Neural crest cell (in vitro differentiated cells): ENCODE measurements around the gene STRN3. TPM values are rescaled to one million over a fixed set of nuclear protein-coding genes. Genes with fewer than 3 reads are reported as not detected.
A peak's percentile ranks its signal among the peaks of the same experiment; 100 is the strongest.
"Not testable (repeated sequence)": the region's sequence is repeated elsewhere in the genome, so short reads cannot be mapped to it uniquely, and the experiment has no call there.

Source experiments
- DNase-seq: peaks from one replicate; pipeline ENCODE4 v3.0.0; 2021; ENCODE audit warnings: low read depth, mixed read lengths, low spot score
- H3K27ac Mint-ChIP-seq: one replicate; pipeline ENCODE4 v1.8.0; 2021; ENCODE audit warnings: mild to moderate bottlenecking, mixed read lengths; ENCODE audit not compliant: unreplicated experiment
- H3K27me3 Mint-ChIP-seq: 2 replicates; pipeline ENCODE4 v1.8.0; 2021; ENCODE audit warnings: low read depth, mild to moderate bottlenecking, mixed read lengths
- H3K36me3 Mint-ChIP-seq: 2 replicates; pipeline ENCODE4 v1.8.0; 2021; ENCODE audit warnings: low read depth, mild to moderate bottlenecking, mixed read lengths
- H3K4me1 Mint-ChIP-seq: 2 replicates; pipeline ENCODE4 v1.8.0; 2021; ENCODE audit warnings: mixed read lengths
- H3K4me3 Mint-ChIP-seq: one replicate; pipeline ENCODE4 v1.8.0; 2021; ENCODE audit warnings: mild to moderate bottlenecking, mixed read lengths
- H3K9me3 Mint-ChIP-seq: 2 replicates; pipeline ENCODE4 v1.8.0; 2021; ENCODE audit warnings: mixed read lengths
- CTCF ChIP-seq: fragments of 200-600 bp; sonication (generic); conservative IDR thresholded peaks from 2 replicates; pipeline ENCODE4 v1.5.0; 2021; ENCODE audit warnings: antibody characterized with exemption, mild to moderate bottlenecking
- total RNA-seq: library from RNA; stranded (reverse); gene quantifications from 2 replicates; pipeline ENCODE4 v1.2.1, GENCODE V29; 2021

The STRN3 gene
- total RNA-seq, 1 donor from 2014 or later = 37.8 TPM

GRCh38 chr14:30980106-30980704 lies 46.0 kb downstream of the STRN3 start:
- H3K4me3 Mint-ChIP-seq = not testable (repeated sequence)
- TF ChIP-seq CTCF = peak; percentile 68

GRCh38 chr14:30977752-30978151 lies 48.4 kb downstream of the STRN3 start:
- H3K9me3 Mint-ChIP-seq = no peaks in the 10 kb centered on the region
- peaks cover 3% of the 10 kb centered on the region for H3K36me3 Mint-ChIP-seq
- H3K4me3 Mint-ChIP-seq = no peak overlapping the region
- peaks cover 33% of the 10 kb centered on the region for H3K4me1 Mint-ChIP-seq
- DNase-seq = no peak
- TF ChIP-seq CTCF = no peak
- H3K27me3 Mint-ChIP-seq = no peaks in the 10 kb centered on the region
- no peak overlapping the region for H3K27ac Mint-ChIP-seq

More at GRCh38 chr14:30980106-30980704, 46.0 kb downstream of the STRN3 start:
- H3K27ac Mint-ChIP-seq, DNase-seq, H3K9me3 Mint-ChIP-seq, H3K36me3 Mint-ChIP-seq, H3K27me3 Mint-ChIP-seq: not testable (repeated sequence)
- H3K4me1 Mint-ChIP-seq = peaks cover 16% of the 10 kb centered on the region

GRCh38 chr14:30974628-30975027 lies 51.6 kb downstream of the STRN3 start:
- no peaks in the 10 kb centered on the region for H3K27me3 Mint-ChIP-seq
- peaks cover 60% of the 10 kb centered on the region for H3K4me1 Mint-ChIP-seq
- no peak for DNase-seq
- no peak for TF ChIP-seq CTCF
- peaks cover 7% of the 10 kb centered on the region for H3K36me3 Mint-ChIP-seq
- no peaks in the 10 kb centered on the region for H3K9me3 Mint-ChIP-seq
- H3K27ac Mint-ChIP-seq = no peak overlapping the region
- no peak overlapping the region for H3K4me3 Mint-ChIP-seq

- H3K4me1 Mint-ChIP-seq = peaks cover 55% of the 10 kb centered on the region
- H3K27ac Mint-ChIP-seq = no peak overlapping the region
- peaks cover 7% of the 10 kb centered on the region for H3K36me3 Mint-ChIP-seq
- H3K27me3 Mint-ChIP-seq = no peaks in the 10 kb centered on the region
- H3K9me3 Mint-ChIP-seq = no peaks in the 10 kb centered on the region
- no peak for DNase-seq
- no peak overlapping the region for H3K4me3 Mint-ChIP-seq
- no peak for TF ChIP-seq CTCF
Observed at GRCh38 chr14:30972882-30973582, 53.1 kb downstream of the STRN3 start.

GRCh38 chr14:30972036-30972732 lies 54.0 kb downstream of the STRN3 start:
- not testable (repeated sequence) for H3K9me3 Mint-ChIP-seq, H3K27ac Mint-ChIP-seq, DNase-seq, H3K27me3 Mint-ChIP-seq, H3K36me3 Mint-ChIP-seq, H3K4me3 Mint-ChIP-seq
- H3K4me1 Mint-ChIP-seq = peaks cover 54% of the 10 kb centered on the region

- no peak for DNase-seq
- Mint-ChIP-seq H3K27me3 (no peaks in the 10 kb centered on the region), H3K27ac (no peak overlapping the region), H3K9me3 (no peaks in the 10 kb centered on the region), H3K4me3 (no peak overlapping the region), H3K36me3 (peaks cover 9% of the 10 kb centered on the region), H3K4me1 (peaks cover 55% of the 10 kb centered on the region)
- no peak for TF ChIP-seq CTCF
Observed at GRCh38 chr14:30971586-30971985, 54.6 kb downstream of the STRN3 start.

- Mint-ChIP-seq H3K36me3 (peaks cover 16% of the 10 kb centered on the region), H3K4me1 (peaks cover 50% of the 10 kb centered on the region)
- H3K27ac Mint-ChIP-seq, H3K9me3 Mint-ChIP-seq, H3K27me3 Mint-ChIP-seq, H3K4me3 Mint-ChIP-seq, DNase-seq: not testable (repeated sequence)
Observed at GRCh38 chr14:30969796-30970195, 56.4 kb downstream of the STRN3 start.

GRCh38 chr14:30967364-30968098 lies 58.6 kb downstream of the STRN3 start:
- H3K36me3 Mint-ChIP-seq = peaks cover 20% of the 10 kb centered on the region
- H3K27ac Mint-ChIP-seq, H3K27me3 Mint-ChIP-seq, H3K4me3 Mint-ChIP-seq, DNase-seq, H3K9me3 Mint-ChIP-seq: not testable (repeated sequence)
- H3K4me1 Mint-ChIP-seq = peaks cover 38% of the 10 kb centered on the region
